Activated CD8-positive, alpha-beta memory T cell treated with anti-CD3 and anti-CD28 coated beads, Interleukin-2, amount 50 U/mL, for 48 hours (primary cell): ENCODE results near the gene MICU1.
"Not testable (repeated sequence)": the region's sequence is repeated elsewhere in the genome, so short reads cannot be mapped to it uniquely, and the experiment has no call there.

Experiments
- DNase-seq: peaks from one replicate; pipeline ENCODE4 v3.0.0-alpha.2; 2020

MICU1 gene

DNA sequence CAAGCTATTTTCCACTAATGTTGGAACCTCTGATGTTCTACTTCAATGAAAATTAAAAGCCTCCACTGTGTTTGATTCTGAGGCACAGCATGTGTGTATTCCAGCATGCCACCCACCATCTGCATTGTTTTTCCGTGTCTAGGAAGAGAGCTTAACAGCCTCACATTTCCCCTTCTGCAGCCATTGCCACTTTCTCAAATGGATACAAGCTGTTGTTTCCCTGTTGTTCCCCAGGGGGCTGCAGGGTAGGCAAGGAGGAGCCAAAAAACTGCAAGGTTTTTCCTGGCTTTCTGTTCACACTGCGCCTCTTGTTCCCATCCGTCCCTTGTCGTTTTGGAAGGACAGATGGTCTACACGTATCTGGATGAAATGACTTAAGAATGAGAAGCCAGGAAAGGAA is 198.9 kb downstream of the MICU1 start:
- no peak for DNase-seq

GRCh38 chr10:72425133-72425532 is 200.7 kb downstream of the MICU1 start:
- DNase-seq = no peak

- DNase-seq = no peak
Measured at GRCh38 chr10:72424561-72424960, 201.3 kb downstream of the MICU1 start.

DNA sequence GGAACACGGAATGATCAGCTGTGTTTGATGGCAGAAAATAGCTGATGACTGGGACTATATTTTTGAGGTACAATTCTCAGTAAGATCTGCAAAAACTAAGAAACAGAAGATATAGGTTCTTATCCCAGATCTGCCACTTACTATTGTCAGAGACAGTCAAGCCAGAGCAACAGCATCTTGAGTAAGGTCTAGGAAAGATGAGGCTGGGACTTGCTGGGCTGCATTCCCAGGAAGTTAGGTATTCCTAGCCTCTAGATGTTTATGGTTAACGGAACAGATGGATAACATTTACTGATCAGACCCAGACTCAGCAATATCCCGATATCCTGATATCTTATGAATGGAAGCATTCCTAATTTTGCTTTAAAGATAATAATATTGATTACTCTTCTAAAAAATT is 202.5 kb downstream of the MICU1 start:
- no peak for DNase-seq

GRCh38 chr10:72421885-72422540 is 203.9 kb downstream of the MICU1 start:
- DNase-seq = no peak

- no peak for DNase-seq
Measured at GRCh38 chr10:72419241-72419640, 206.6 kb downstream of the MICU1 start.

DNA sequence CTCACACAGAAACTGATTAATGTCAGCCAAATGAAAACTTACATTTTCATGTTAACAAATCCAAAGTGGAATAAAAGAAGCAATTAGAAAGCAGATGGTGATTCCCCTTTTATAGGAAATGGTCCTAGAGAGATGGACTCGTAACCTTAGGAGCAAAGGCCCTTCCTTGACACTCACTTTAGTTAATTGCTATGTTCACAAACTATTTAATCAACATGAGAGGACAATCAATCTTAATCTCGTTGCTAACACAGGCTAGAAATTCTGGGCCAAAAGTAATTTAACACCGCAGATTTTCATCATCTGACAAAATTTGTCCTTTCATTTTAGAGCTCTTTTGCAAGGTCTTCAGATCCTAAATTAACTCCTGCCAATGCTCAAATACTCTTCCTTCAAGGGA is 207.2 kb downstream of the MICU1 start:
- no peak for DNase-seq

GRCh38 chr10:72417971-72418370 is 207.9 kb downstream of the MICU1 start:
- no peak for DNase-seq

- no peak for DNase-seq
Measured at GRCh38 chr10:72416661-72417060, 209.2 kb downstream of the MICU1 start.

- DNase-seq = no peak
Measured at GRCh38 chr10:72414642-72415041, 211.2 kb downstream of the MICU1 start.

DNA sequence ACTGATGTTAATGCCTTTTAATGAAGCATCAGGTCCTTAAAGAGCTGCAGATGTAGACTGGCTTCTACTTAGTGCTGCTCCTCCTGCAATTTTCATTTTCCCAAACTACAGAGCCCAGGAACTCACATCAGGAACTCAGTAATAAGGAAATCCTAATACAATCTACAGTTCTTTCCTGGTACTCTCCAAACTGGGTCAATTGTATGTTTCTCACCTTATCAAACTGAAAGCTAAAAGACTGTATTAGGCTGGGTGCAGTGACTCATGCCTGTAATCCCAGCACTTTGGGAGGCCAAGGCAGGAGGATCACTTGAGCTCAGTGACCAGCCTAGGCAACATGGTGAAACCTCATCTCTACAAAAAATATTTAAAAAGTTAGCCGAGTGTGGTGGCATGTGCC is 216.7 kb downstream of the MICU1 start:
- DNase-seq = no peak

DNA sequence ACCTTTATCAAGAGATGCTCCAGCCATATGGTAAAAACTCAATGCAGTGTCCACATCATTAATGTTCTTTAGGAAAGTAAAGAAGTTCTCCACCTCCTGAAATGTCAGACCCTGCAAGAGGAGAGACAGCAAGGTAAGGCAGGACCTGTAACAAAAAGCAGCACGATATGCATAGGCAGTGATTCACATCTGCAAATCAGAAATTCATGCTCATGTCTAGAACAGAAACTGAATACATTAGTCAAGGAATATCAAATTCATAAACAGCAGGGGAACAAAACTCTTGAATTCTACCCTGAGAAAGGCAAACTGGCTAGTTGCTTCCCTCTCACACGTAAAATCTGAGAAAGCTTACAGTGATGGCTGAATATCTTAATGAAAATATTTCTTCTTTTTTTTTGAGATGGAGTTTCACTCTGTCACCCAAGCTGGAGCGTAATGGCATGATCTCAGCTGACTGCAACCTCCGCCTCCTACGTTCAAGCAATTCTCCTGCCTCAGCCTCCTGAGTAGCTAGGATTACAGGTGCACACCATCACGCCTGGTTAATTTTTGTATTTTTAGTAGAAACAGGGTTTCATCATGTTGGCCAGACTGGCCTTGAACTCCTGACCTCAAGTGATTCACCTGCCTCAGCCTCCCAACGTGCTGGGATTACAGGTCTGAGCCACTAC is 217.8 kb downstream of the MICU1 start:
- no peak for DNase-seq

- DNase-seq = no peak
Measured at GRCh38 chr10:72407471-72407870, 218.4 kb downstream of the MICU1 start.

- not testable (repeated sequence) for DNase-seq
Measured at GRCh38 chr10:72395581-72395980, 230.3 kb downstream of the MICU1 start.

DNA sequence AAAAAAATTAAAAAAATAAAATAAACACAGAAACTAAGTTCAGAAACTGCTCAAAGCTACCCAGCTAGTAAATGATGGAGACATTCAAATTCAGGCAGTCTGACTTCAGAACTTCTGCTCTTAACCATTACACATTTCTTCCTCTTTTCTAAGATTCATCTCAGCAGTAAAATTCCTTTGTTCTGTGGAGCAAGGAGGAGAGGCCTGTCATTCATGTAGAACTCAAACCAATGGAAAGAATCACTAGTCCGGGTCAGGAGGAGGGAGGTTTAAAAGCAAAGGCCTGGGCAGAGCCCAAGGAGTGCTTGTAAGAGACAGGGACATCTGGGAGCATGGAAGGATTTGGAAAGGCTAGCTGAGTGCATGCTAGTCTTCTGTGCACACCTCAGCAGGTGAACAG is 233.3 kb downstream of the MICU1 start:
- no peak for DNase-seq

GRCh38 chr10:72390764-72391163 is 235.1 kb downstream of the MICU1 start:
- DNase-seq = no peak

DNA sequence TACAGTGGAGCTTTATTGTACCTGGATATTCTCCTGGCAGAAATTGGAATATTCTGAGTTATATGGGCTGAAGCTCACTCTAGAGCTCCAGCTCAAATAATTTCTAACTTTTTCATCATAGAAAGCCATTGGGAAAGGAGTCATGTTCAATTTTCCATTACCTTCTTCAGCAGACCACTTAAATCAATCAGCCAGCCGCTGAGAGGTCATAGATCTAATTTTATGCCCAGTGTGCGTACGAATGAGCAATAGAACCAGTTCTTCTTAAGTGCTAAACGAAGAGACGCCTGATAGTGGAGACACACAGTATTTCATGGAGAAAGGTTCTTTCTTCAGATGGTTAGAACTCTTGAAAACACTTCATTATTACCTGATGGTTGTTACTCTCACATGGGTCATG is 236.2 kb downstream of the MICU1 start:
- DNase-seq = no peak

GRCh38 chr10:72389014-72389413 is 236.9 kb downstream of the MICU1 start:
- no peak for DNase-seq

- no peak for DNase-seq
Measured at GRCh38 chr10:72388062-72388461, 237.8 kb downstream of the MICU1 start.

DNA sequence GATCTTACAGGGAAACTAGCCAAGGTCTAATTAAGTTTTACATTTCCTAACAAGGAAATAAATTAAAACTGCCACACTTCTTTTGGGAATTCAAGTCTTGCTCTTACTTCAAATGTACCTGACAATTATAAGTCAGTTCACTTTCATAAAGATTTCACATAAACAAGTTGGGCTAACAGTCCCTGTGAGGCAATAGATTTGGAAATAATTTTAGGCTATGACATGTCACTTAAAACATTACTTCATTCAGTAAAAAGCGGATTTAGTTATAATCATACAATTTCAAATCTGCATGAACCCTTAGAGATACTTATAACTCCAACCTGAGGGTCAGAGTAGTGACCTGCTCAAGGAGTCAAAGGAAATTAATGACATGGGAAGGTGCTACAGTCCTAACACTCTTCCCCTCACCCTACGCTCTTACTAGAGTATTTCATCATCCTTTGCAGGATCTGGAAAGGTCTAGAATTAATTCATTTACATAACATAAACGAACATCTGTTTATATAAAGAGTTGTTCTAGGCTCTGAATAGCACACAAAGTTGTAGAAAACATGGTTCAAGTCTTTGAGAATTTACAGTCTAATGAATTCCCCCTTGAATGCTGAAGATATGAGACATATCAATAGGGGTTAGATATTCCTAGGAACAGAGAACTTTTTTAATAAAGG is 238.8 kb downstream of the MICU1 start:
- DNase-seq = no peak

DNA sequence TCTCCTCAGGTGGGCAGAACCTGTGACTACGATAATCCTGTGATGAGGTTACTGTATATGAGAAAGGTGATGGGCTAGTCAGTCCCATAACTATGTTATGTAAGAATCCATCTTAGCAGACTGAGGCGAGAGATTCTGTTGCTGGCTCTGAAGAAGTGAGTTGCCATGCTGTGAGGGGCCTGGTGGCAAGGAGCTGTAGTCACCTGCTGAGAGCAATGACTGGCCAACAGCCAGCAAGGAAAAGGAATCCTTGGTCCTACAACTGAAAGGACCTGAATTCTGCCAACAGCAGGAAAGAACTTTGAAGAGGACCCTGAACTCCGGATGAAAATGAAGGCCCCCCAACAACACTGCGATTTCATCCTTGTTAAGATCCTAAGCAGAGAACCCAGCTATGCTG is 240.2 kb downstream of the MICU1 start:
- DNase-seq = no peak

DNA sequence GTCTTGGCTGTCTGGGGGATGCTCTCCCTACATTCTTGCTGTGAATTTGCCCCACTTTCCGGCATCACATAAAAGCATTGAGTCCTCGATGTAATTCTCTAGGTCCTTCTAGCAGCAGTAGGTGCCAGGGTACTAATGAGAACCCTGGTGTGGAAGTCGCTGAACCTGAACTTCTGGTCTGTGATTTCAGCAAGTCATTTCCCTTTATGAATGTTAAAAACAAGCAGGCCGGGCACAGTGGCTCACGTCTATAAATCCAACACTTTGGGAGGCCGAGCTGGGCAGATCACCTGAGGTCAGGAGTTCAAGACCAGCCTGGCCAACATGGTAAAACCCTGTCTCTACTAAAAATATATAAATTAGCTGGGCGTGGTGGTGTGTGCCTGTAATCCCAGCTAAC is 240.9 kb downstream of the MICU1 start:
- not testable (repeated sequence) for DNase-seq

DNA sequence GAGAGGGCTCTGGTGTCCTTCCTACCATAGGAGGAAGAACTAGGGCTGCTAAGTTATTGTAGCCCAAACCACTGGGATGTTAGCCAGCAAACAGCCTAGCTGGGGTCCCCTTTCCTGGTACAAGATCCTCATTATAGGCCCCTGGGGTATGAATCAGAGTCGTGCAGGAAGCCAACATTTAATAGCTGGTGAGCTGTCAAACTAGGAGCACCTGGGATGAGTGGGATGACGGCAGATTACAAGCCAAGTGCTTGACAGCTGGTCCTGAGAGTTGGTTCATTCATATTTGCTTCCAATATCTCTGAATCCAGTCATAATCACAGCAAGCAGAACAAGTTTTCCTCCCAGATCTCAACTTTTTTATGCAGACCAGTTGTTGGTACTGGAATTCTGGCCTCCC is 246.1 kb downstream of the MICU1 start:
- no peak for DNase-seq

DNA sequence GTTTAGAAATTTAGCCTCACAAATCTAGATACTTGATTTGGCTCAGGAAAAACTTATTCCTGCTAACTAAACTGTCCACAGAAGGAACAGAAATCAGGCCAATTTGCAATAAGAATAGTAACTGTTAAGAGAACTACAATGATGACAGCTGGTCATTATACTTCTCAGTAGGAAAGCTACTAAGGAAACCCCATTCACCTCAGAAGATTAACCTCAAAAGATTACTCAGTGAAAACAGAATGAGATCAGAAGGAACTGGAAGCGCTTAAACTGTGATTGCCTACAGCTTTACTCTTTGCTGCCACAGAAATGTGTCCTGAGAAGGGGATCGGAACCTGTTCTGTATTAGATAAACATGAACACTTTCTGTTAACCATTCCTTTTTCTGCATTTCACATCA is 246.8 kb downstream of the MICU1 start:
- DNase-seq = no peak
